HFF-Myc (cell line): ENCODE measurements around the gene PCSK9.

ENCODE experiments used
- DNase-seq: peaks from one replicate; pipeline ENCODE4 v3.0.0-alpha.2; 2011; ENCODE audit warnings: low read depth; ENCODE audit errors: extremely low read depth
- H3K4me3 ChIP-seq: replicated peaks from 2 replicates; pipeline ENCODE4 v1.5.1; 2011; ENCODE audit warnings: low read depth, mild to moderate bottlenecking, control low read depth, low read length
- TF ChIP-seq, protein P1 (sequence below): IDR thresholded peaks from 2 replicates; pipeline ENCODE4 v1.5.1; 2012; ENCODE audit warnings: mild to moderate bottlenecking, low read depth, low read length, control low read depth; ENCODE audit errors: missing control alignments

Gene PCSK9

DNA sequence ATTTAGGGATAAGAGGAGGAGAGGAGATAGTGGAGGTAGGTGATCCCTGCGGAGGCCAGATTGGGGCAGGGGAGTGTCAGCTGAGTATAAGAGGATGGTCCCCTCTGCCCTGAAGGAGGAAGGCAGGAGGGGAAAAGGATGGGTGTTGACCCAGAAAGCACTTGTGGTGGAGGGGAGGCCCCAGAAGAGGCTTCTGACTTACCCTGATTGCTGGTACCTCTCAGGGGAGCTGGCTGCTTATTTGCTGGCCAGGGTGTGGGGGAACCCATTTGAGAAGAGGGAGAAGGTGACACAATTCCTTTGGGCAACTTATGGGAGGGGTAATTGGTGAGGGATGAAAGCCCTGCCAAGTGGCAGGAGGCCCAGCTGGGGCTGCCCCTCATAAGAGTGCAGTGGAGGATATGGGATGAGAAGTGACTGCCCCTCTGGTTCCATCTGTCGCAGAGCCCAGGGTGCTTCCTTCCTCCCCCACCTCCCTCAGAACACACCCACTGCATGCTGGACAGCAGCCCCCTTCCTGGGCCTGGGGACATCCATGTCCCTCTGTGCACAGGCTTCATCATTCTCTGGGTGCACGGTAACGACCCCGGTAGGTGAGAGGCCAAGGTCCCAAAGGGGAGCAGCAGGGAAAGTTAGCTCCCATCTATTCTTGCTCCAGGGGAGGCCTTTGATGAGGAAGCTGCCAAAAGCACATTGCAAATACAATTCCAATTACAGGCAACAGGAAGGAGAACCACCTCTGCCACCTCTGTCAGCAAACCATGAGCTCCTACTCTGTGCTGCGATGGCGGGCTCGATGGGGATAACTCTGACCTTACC, 1.4 kb upstream of the PCSK9 start:
- TF ChIP-seq, protein P1, sequence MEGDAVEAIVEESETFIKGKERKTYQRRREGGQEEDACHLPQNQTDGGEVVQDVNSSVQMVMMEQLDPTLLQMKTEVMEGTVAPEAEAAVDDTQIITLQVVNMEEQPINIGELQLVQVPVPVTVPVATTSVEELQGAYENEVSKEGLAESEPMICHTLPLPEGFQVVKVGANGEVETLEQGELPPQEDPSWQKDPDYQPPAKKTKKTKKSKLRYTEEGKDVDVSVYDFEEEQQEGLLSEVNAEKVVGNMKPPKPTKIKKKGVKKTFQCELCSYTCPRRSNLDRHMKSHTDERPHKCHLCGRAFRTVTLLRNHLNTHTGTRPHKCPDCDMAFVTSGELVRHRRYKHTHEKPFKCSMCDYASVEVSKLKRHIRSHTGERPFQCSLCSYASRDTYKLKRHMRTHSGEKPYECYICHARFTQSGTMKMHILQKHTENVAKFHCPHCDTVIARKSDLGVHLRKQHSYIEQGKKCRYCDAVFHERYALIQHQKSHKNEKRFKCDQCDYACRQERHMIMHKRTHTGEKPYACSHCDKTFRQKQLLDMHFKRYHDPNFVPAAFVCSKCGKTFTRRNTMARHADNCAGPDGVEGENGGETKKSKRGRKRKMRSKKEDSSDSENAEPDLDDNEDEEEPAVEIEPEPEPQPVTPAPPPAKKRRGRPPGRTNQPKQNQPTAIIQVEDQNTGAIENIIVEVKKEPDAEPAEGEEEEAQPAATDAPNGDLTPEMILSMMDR, result no peak
- no peak for DNase-seq
- H3K4me3 ChIP-seq, result no peak overlapping the region

- TF ChIP-seq, protein P1, result no peak
- no peak overlapping the region for H3K4me3 ChIP-seq
- DNase-seq, result no peak
Observed at GRCh38 chr1:55038552-55038838, 853 bp upstream of the PCSK9 start.

DNA sequence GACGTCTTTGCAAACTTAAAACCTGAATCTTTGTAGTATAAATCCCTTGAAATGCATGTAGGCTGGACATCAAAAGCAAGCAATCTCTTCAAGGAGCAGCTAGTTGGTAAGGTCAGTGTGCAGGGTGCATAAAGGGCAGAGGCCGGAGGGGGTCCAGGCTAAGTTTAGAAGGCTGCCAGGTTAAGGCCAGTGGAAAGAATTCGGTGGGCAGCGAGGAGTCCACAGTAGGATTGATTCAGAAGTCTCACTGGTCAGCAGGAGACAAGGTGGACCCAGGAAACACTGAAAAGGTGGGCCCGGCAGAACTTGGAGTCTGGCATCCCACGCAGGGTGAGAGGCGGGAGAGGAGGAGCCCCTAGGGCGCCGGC, 390 bp upstream of the PCSK9 start:
- DNase-seq, result no peak
- TF ChIP-seq, protein P1, result no peak
- H3K4me3 ChIP-seq, result peak overlapping the region; percentile 55

DNA sequence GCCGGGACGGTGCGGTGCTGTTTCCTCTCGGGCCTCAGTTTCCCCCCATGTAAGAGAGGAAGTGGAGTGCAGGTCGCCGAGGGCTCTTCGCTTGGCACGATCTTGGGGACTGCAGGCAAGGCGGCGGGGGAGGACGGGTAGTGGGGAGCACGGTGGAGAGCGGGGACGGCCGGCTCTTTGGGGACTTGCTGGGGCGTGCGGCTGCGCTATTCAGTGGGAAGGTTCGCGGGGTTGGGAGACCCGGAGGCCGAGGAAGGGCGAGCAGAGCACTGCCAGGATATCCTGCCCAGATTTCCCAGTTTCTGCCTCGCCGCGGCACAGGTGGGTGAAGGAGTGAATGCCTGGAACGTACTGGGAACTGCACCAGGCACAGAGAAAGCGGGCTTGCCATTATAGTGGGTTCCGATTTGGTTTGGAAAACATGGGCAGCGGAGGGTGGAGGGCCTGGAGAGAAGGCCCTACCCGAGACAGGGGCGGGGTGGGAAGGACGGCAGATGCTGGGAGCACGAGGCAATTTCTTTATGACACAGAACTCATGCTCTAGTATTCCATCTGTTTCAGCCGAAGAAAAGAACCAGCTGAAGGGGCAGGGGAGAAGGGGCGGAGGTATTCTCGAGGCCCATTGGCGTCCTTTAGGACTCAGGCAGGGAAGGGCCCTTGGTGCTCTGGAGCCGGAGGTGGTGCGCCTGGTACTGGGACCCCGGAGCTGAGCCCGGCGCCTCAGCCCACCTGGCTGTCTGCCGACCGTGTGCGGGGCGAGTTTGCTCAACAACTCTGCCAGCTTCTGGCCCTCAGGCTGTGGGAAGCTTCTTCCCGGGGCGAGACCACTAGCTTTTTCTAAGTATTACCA, 960 bp downstream of the PCSK9 start:
- TF ChIP-seq, protein P1, result no peak
- DNase-seq, result no peak
- H3K4me3 ChIP-seq, result peak overlapping the region; percentile 55

DNA sequence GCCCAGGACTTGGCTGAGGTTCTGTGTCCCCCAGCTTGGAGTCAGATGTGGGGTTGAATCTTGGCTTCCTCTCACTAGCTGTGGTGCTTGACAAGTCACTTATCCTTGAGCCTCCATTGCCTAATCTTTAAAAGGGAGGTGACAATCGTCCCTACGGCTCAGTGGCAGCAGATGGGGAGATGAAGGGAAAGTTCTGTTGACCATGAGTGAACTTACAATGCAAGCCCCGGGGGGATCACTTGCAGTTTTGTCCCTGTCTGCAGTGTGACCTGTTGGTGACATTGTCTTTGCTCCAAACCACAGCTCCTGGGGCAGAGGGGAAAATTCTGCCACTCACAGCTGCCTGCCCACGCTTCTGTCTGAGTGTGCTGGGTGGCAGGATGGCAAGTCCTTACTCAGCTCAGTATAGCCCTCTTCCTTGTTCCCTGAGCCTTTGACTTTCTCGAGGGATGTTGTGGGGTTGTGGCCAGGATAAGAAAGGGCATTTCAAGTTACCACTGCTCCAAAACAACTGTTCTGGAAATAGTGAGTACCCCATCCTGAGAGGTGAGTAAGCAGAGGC, 1.7 kb downstream of the PCSK9 start:
- DNase-seq, result no peak
- TF ChIP-seq, protein P1, result no peak
- peak overlapping the region; percentile 55 for H3K4me3 ChIP-seq

DNA sequence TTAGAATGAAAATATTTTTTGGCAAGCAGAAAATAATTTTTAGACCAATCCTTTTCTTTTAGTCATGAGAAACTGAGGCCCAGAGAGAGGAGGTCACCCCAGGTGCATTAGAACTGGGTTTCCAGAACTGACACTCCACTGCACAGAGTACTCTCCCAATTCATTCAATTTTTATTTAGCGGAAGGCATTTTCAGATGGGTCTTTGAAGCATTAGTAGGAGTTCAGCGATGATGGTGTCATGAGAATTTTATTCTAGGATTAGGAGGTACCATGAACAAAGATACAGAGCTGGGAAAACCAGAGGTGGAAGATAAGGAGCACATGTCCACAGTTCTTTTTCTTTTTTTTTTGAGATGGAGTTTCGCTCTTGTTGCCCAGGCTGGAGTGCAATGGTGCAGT, 2.3 kb downstream of the PCSK9 start:
- TF ChIP-seq, protein P1, result no peak
- peak overlapping the region; percentile 55; the same call in 1 of the 2 replicates for H3K4me3 ChIP-seq
- DNase-seq, result no peak
